Stimulated activated naive CD8-positive, alpha-beta T cell treated with anti-CD3 and anti-CD28 coated beads, Interleukin-15, Interleukin-2, amounts not matched to agents 100 ng/mL and 50 ng/mL, for 24 hours (primary cell): ENCODE measurements around the gene PRKAA1.

ENCODE experiments used
- H3K27ac Mint-ChIP-seq: one replicate; pipeline ENCODE4 v1.8.0; 2021; ENCODE audit warnings: mild to moderate bottlenecking, mixed read lengths
- H3K27me3 Mint-ChIP-seq: one replicate; pipeline ENCODE4 v1.8.0; 2021; ENCODE audit warnings: mixed read lengths
- H3K36me3 Mint-ChIP-seq: one replicate; pipeline ENCODE4 v1.8.0; 2021; ENCODE audit warnings: low read depth, mixed read lengths
- H3K4me1 Mint-ChIP-seq: one replicate; pipeline ENCODE4 v1.8.0; 2021; ENCODE audit warnings: low read depth, mixed read lengths
- H3K4me3 Mint-ChIP-seq: one replicate; pipeline ENCODE4 v1.8.0; 2021; ENCODE audit warnings: mild to moderate bottlenecking, mixed read lengths
- H3K9me3 Mint-ChIP-seq: one replicate; pipeline ENCODE4 v1.8.0; 2021; ENCODE audit warnings: mixed read lengths

Gene PRKAA1

GRCh38 chr5:40798012-40798800, at the start of gene PRKAA1:
TSS of gene PRKAA1 (minus strand) at chr5:40798374. CDS start at chr5:40798189, 185 bp downstream.
- peaks cover 50% of the 10 kb centered on the region for H3K4me1 Mint-ChIP-seq
- peaks cover 4% of the 10 kb centered on the region for H3K27me3 Mint-ChIP-seq
- peak within 1 kb of the TSS; percentile 92 for H3K4me3 Mint-ChIP-seq
- H3K36me3 Mint-ChIP-seq: peaks cover 30% of the 10 kb centered on the region
- H3K27ac Mint-ChIP-seq: peak within 1 kb of the TSS; percentile 83
- H3K9me3 Mint-ChIP-seq: no peaks in the 10 kb centered on the region

- H3K4me3 Mint-ChIP-seq: no peak overlapping the region
- H3K27me3 Mint-ChIP-seq: peaks cover 7% of the 10 kb centered on the region
- H3K9me3 Mint-ChIP-seq: no peaks in the 10 kb centered on the region
- no peak overlapping the region for H3K27ac Mint-ChIP-seq
- no peaks in the 10 kb centered on the region for H3K4me1 Mint-ChIP-seq
- H3K36me3 Mint-ChIP-seq: peaks cover 4% of the 10 kb centered on the region
These were observed 49.4 kb upstream of the PRKAA1 start for GRCh38 chr5:40847525-40847924.

GRCh38 chr5:40846371-40846770, 48.2 kb upstream of the PRKAA1 start:
- H3K4me1 Mint-ChIP-seq: peaks cover 5% of the 10 kb centered on the region
- H3K27ac Mint-ChIP-seq: no peak overlapping the region
- peaks cover 4% of the 10 kb centered on the region for H3K36me3 Mint-ChIP-seq
- H3K4me3 Mint-ChIP-seq: no peak overlapping the region
- peaks cover 10% of the 10 kb centered on the region for H3K27me3 Mint-ChIP-seq
- H3K9me3 Mint-ChIP-seq: no peaks in the 10 kb centered on the region

GRCh38 chr5:40844565-40844964, 46.4 kb upstream of the PRKAA1 start:
- Mint-ChIP-seq H3K4me3 (no peak overlapping the region), H3K36me3 (peaks cover 4% of the 10 kb centered on the region), H3K27me3 (peaks cover 11% of the 10 kb centered on the region), H3K27ac (no peak overlapping the region), H3K4me1 (peaks cover 14% of the 10 kb centered on the region), H3K9me3 (no peaks in the 10 kb centered on the region)

- Mint-ChIP-seq H3K36me3 (peaks cover 4% of the 10 kb centered on the region), H3K4me1 (peaks cover 16% of the 10 kb centered on the region), H3K27me3 (peaks cover 11% of the 10 kb centered on the region), H3K27ac (no peak overlapping the region), H3K4me3 (no peak overlapping the region), H3K9me3 (no peaks in the 10 kb centered on the region)
These were observed 44.2 kb upstream of the PRKAA1 start for GRCh38 chr5:40842351-40842750.

- H3K27ac Mint-ChIP-seq: peak within 1 kb of the TSS; percentile 82
These were observed 43.1 kb upstream of the PRKAA1 start, which contains the start of gene CARD6 for GRCh38 chr5:40841068-40841805. TSS of gene CARD6 (plus strand) at chr5:40841367. CDS start at chr5:40841383, 16 bp downstream.

GRCh38 chr5:40838086-40838485, 39.9 kb upstream of the PRKAA1 start:
- H3K9me3 Mint-ChIP-seq: no peaks in the 10 kb centered on the region
- peaks cover 24% of the 10 kb centered on the region for H3K36me3 Mint-ChIP-seq
- peaks cover 40% of the 10 kb centered on the region for H3K4me1 Mint-ChIP-seq
- no peak overlapping the region for H3K27ac Mint-ChIP-seq
- no peak overlapping the region for H3K4me3 Mint-ChIP-seq
- H3K27me3 Mint-ChIP-seq: peaks cover 5% of the 10 kb centered on the region

More at GRCh38 chr5:40841068-40841805, 43.1 kb upstream of the PRKAA1 start, which contains the start of gene CARD6:
- H3K4me3 Mint-ChIP-seq: peak within 1 kb of the TSS; percentile 88
- H3K27me3 Mint-ChIP-seq: peaks cover 11% of the 10 kb centered on the region
- H3K4me1 Mint-ChIP-seq: peaks cover 18% of the 10 kb centered on the region
- no peaks in the 10 kb centered on the region for H3K9me3 Mint-ChIP-seq
- peaks cover 4% of the 10 kb centered on the region for H3K36me3 Mint-ChIP-seq

GRCh38 chr5:40834849-40835787, 36.9 kb upstream of the PRKAA1 start, which contains the start of gene RPL37:
TSS of gene RPL37 (minus strand) at chr5:40835222. CDS start at chr5:40835185, 37 bp downstream.
- peak within 1 kb of the TSS; percentile 100 for H3K27ac Mint-ChIP-seq
- H3K4me3 Mint-ChIP-seq: peak within 1 kb of the TSS; percentile 97
- H3K27me3 Mint-ChIP-seq: no peaks in the 10 kb centered on the region
- H3K36me3 Mint-ChIP-seq: peaks cover 54% of the 10 kb centered on the region
- no peaks in the 10 kb centered on the region for H3K9me3 Mint-ChIP-seq
- H3K4me1 Mint-ChIP-seq: peaks cover 55% of the 10 kb centered on the region

GRCh38 chr5:40834391-40834848, 36.2 kb upstream of the PRKAA1 start:
- Mint-ChIP-seq H3K4me3 (peak overlapping the region; percentile 97), H3K9me3 (no peaks in the 10 kb centered on the region), H3K4me1 (peaks cover 60% of the 10 kb centered on the region), H3K36me3 (peaks cover 61% of the 10 kb centered on the region), H3K27me3 (no peaks in the 10 kb centered on the region), H3K27ac (peak overlapping the region; percentile 100)

- H3K9me3 Mint-ChIP-seq: no peaks in the 10 kb centered on the region
- H3K4me3 Mint-ChIP-seq: peak overlapping the region; percentile 97
- peaks cover 66% of the 10 kb centered on the region for H3K4me1 Mint-ChIP-seq
- no peaks in the 10 kb centered on the region for H3K27me3 Mint-ChIP-seq
- peak overlapping the region; percentile 100 for H3K27ac Mint-ChIP-seq
- H3K36me3 Mint-ChIP-seq: peaks cover 67% of the 10 kb centered on the region
These were observed 35.6 kb upstream of the PRKAA1 start for GRCh38 chr5:40833712-40834229.

- peak overlapping the region; percentile 97 for H3K4me3 Mint-ChIP-seq
- no peaks in the 10 kb centered on the region for H3K9me3 Mint-ChIP-seq
- peaks cover 81% of the 10 kb centered on the region for H3K36me3 Mint-ChIP-seq
- H3K27ac Mint-ChIP-seq: peak overlapping the region; percentile 100
- H3K27me3 Mint-ChIP-seq: no peaks in the 10 kb centered on the region
- H3K4me1 Mint-ChIP-seq: peaks cover 78% of the 10 kb centered on the region
These were observed 34.2 kb upstream of the PRKAA1 start for GRCh38 chr5:40832345-40832744.

GRCh38 chr5:40831346-40832210, 33.4 kb upstream of the PRKAA1 start:
- Mint-ChIP-seq H3K27me3 (no peaks in the 10 kb centered on the region), H3K9me3 (no peaks in the 10 kb centered on the region), H3K27ac (peak overlapping the region; percentile 100), H3K36me3 (peaks cover 89% of the 10 kb centered on the region), H3K4me3 (peak overlapping the region; percentile 97), H3K4me1 (peaks cover 79% of the 10 kb centered on the region)

- H3K36me3 Mint-ChIP-seq: peaks cover 87% of the 10 kb centered on the region
- H3K9me3 Mint-ChIP-seq: no peaks in the 10 kb centered on the region
- peak overlapping the region; percentile 54 for H3K27ac Mint-ChIP-seq
- peaks cover 69% of the 10 kb centered on the region for H3K4me1 Mint-ChIP-seq
- H3K4me3 Mint-ChIP-seq: peak overlapping the region; percentile 68
- H3K27me3 Mint-ChIP-seq: no peaks in the 10 kb centered on the region
These were observed 31.8 kb upstream of the PRKAA1 start for GRCh38 chr5:40829748-40830533.
